ENCODE results near the gene CD300H. TPM values are rescaled to one million over a fixed set of nuclear protein-coding genes. Genes with fewer than 3 reads are reported as not detected.

The CD300H gene
- total RNA-seq, 1 experiment from 2014 or later: not detected

DNA sequence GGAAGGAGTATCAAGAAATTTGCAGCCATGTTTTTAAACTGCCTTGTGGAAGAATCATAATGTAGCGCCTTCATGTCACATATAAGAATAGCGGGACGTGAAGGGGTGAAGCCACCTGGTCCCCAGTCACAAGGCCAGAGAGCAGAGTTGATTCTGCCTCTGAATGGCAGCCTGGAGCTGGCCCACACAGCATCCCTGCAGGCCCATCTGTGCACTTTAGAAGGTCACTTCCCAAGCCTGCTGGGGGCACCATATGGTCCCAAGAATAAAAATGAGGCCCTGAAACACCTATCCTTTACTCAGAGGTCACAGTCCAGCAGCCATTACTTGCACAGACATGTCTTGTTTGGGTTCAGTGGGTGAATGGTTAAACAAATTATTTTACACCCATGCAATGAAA lies 41.2 kb upstream of the CD300H start:
- ChIA-PET CTCF (no interaction called here), POLR2A (ENCODE audit: low non-redundant PET) (no interaction called here)
- Histone ChIP-seq H3K27me3 (replicated peaks; ENCODE audit: insufficient read depth, low read depth, low read length, poor library complexity) (peaks cover 34% of the 10 kb centered on the region), H3K9me3 (ENCODE audit: low read depth, low read length, poor library complexity, severe bottlenecking) (no peaks in the 10 kb centered on the region), H3K36me3 (ENCODE audit: insufficient read depth, low read length, poor library complexity, severe bottlenecking) (no peaks in the 10 kb centered on the region), H3K4me3 (ENCODE audit: low read depth, low read length, poor library complexity, severe bottlenecking) (no peak overlapping the region), H3K27ac (ENCODE audit: low read depth, low read length, poor library complexity, severe bottlenecking) (no peak overlapping the region), H3K4me1 (ENCODE audit: insufficient read depth, low read length, poor library complexity, severe bottlenecking) (no peaks in the 10 kb centered on the region)
- no peak for TF ChIP-seq EZH2 (IDR thresholded peaks at IDR 0.05; ENCODE audit: borderline replicate concordance, low read depth, low read length, poor library complexity, severe bottlenecking)
- TF ChIP-seq, protein P1, sequence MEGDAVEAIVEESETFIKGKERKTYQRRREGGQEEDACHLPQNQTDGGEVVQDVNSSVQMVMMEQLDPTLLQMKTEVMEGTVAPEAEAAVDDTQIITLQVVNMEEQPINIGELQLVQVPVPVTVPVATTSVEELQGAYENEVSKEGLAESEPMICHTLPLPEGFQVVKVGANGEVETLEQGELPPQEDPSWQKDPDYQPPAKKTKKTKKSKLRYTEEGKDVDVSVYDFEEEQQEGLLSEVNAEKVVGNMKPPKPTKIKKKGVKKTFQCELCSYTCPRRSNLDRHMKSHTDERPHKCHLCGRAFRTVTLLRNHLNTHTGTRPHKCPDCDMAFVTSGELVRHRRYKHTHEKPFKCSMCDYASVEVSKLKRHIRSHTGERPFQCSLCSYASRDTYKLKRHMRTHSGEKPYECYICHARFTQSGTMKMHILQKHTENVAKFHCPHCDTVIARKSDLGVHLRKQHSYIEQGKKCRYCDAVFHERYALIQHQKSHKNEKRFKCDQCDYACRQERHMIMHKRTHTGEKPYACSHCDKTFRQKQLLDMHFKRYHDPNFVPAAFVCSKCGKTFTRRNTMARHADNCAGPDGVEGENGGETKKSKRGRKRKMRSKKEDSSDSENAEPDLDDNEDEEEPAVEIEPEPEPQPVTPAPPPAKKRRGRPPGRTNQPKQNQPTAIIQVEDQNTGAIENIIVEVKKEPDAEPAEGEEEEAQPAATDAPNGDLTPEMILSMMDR (conservative IDR thresholded peaks at IDR 0.05; ENCODE audit: low read depth, low read length): no peak
- no TSS peak for BruUV-seq (replicated peaks)
- no peak for DNase-seq (ENCODE audit: low spot score)
- intact Hi-C loops (cut with micrococcal nuclease; ENCODE audit: unreplicated experiment): loop anchor here (10.0 kb wide), 1 partner anchor 244 kb away; the partner anchor contains the start of genes BTBD17 and GPR142

DNA sequence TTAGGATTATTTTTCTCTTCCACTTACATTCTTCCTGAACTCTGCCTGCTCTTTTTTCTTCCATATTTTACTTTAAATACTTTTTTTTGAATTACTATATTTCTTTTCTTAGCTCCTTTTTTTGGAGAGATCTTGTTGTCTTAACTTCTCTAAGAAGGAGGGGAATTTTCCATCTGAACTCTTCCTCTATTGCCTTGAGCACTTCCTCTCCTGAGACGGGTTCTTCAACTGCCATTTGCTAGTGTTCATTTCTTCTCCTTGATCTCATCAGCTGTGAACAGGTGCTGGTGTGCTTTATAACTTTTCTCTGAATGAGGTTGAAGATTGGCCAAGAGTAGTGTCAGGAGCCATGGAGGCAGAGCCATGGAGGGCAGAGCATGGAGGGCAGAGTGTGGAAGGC lies 39.9 kb upstream of the CD300H start:
- TF ChIP-seq, protein P1 (conservative IDR thresholded peaks at IDR 0.05; ENCODE audit: low read depth, low read length): no peak
- no peak for TF ChIP-seq EZH2 (IDR thresholded peaks at IDR 0.05; ENCODE audit: borderline replicate concordance, low read depth, low read length, poor library complexity, severe bottlenecking)
- no peaks in the 10 kb centered on the region for H3K36me3 ChIP-seq (ENCODE audit: insufficient read depth, low read length, poor library complexity, severe bottlenecking)
- no peaks in the 10 kb centered on the region for H3K9me3 ChIP-seq (ENCODE audit: low read depth, low read length, poor library complexity, severe bottlenecking)
- ChIA-PET CTCF (no interaction called here), POLR2A (ENCODE audit: low non-redundant PET) (no interaction called here)
- H3K27me3 ChIP-seq (replicated peaks; ENCODE audit: insufficient read depth, low read depth, low read length, poor library complexity): peaks cover 40% of the 10 kb centered on the region
- no peak overlapping the region for H3K27ac ChIP-seq (ENCODE audit: low read depth, low read length, poor library complexity, severe bottlenecking)
- H3K4me3 ChIP-seq (ENCODE audit: low read depth, low read length, poor library complexity, severe bottlenecking): no peak overlapping the region
- no peak for DNase-seq (ENCODE audit: low spot score)
- intact Hi-C loops (cut with micrococcal nuclease; ENCODE audit: unreplicated experiment): loop anchor here (10.0 kb wide), 1 partner anchor 242 kb away; the partner anchor contains the start of genes BTBD17 and GPR142
- H3K4me1 ChIP-seq (ENCODE audit: insufficient read depth, low read length, poor library complexity, severe bottlenecking): no peaks in the 10 kb centered on the region
- BruUV-seq (replicated peaks): no TSS peak

DNA sequence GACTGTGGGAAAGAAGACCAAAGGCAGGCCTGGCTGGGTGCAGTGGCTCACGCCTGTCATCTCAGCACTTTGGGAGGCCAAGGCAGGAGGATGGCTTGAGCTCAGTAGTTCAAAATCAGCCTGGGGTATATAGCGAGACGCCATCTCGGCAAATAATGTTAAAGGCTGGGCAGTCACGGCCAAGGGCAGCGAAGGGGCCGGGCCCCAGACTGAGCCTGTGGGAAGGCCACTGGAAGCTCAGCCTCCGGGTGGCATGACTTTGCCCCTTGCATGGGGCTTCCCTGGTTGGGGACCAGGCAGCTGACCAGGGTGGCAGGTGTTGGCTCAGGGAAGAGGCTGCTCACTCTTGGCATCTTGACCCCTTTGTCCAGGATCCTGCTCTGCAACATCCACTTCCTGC lies 38.7 kb upstream of the CD300H start:
- CTCF ChIA-PET: no interaction called here
- peaks cover 41% of the 10 kb centered on the region for H3K27me3 ChIP-seq (replicated peaks; ENCODE audit: insufficient read depth, low read depth, low read length, poor library complexity)
- intact Hi-C loops (cut with micrococcal nuclease; ENCODE audit: unreplicated experiment): loop anchor here (10.0 kb wide), 1 partner anchor 241 kb away; the partner anchor contains the start of genes BTBD17 and GPR142
- H3K36me3 ChIP-seq (ENCODE audit: insufficient read depth, low read length, poor library complexity, severe bottlenecking): no peaks in the 10 kb centered on the region
- DNase-seq (ENCODE audit: low spot score): no peak
- TF ChIP-seq, protein P1 (conservative IDR thresholded peaks at IDR 0.05; ENCODE audit: low read depth, low read length): no peak
- no peaks in the 10 kb centered on the region for H3K4me1 ChIP-seq (ENCODE audit: insufficient read depth, low read length, poor library complexity, severe bottlenecking)
- H3K4me3 ChIP-seq (ENCODE audit: low read depth, low read length, poor library complexity, severe bottlenecking): no peak overlapping the region
- H3K9me3 ChIP-seq (ENCODE audit: low read depth, low read length, poor library complexity, severe bottlenecking): no peaks in the 10 kb centered on the region
- BruUV-seq (replicated peaks): no TSS peak
- POLR2A ChIA-PET (ENCODE audit: low non-redundant PET): no interaction called here
- H3K27ac ChIP-seq (ENCODE audit: low read depth, low read length, poor library complexity, severe bottlenecking): no peak overlapping the region
